Right forelimb (tissue), 1 donor: ENCODE data around the gene PWWP2B.
"Not testable (repeated sequence)": the region's sequence is repeated elsewhere in the genome, so short reads cannot be mapped to it uniquely, and the experiment has no call there.

Experiments used
- DNase-seq: peaks from one replicate; pipeline ENCODE4 v3.0.0-alpha.2; 2018

PWWP2B gene

DNA sequence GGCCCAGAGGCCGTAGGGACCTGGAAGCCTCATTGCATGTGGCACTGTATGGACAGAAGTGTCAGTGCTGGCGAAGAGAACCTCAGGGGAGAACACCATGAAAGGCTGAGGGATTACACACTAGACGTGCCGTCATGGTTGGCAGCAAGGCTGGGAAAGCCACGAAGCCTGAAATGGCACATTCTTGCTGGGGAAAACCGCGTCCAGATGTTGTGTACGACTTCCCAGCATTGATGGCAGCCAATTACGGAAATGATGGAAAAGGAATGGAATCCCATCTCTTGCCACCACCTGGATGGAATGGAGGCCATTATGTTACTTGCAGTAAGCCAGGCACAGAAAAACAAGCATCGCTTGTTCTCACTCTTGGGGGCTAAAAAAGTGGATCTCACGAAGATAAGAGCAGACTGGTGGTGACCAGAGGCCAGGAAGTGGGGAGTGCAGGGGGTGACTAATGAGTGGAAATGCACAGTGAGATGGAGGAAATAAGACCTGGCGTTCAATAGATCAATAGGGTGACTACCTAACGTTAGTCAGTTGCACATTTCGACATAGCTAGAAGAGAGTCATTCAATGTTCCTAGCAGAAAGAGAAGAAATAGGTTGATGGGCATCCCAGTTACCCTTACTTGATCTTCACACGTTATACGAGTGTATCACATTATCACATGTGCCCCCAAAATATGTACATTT is 14.6 kb upstream of the PWWP2B start:
- DNase-seq, result no peak

DNA sequence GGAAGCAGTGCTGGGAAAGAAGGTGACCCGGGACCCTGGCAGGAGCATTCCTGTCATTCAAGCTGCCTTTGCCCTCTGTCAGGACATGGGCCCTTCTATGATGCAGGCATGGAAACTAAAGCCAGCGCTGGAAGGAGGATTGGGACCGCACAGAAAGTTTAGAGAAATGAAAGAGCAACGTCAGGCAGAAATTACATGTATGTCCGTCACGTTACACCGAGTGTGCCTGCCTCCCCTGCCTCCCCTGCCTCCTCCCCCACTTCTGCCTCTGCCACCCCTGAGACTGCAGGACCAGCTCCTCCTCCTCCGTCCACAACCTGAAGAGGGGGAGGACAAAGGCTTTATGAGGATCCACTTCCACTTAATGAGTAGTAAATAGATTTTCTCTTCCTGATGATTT is 13.9 kb upstream of the PWWP2B start:
- no peak for DNase-seq

DNA sequence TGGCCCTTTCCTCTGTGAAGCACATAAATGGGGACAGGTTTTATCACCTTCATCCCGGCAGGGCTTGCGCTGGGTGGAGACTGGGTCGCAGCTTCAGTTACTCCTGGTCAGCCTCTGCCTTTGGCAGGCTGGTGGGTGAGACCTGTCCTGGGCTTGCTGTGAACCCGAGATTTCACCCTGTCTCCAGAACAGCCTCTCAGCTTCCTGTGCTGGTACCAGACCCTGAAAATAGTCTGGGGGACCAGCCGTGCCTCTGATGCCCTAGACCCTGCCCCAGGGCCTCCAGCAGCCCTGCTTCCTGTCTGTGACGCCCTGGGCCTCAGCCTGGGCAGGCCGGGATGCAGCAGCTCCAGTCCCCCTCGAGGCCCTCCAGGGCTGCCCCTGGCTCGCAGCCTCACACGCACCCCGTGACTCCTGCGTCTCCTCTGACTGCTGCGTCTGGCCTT is 13.2 kb upstream of the PWWP2B start:
- DNase-seq, result no peak

DNA sequence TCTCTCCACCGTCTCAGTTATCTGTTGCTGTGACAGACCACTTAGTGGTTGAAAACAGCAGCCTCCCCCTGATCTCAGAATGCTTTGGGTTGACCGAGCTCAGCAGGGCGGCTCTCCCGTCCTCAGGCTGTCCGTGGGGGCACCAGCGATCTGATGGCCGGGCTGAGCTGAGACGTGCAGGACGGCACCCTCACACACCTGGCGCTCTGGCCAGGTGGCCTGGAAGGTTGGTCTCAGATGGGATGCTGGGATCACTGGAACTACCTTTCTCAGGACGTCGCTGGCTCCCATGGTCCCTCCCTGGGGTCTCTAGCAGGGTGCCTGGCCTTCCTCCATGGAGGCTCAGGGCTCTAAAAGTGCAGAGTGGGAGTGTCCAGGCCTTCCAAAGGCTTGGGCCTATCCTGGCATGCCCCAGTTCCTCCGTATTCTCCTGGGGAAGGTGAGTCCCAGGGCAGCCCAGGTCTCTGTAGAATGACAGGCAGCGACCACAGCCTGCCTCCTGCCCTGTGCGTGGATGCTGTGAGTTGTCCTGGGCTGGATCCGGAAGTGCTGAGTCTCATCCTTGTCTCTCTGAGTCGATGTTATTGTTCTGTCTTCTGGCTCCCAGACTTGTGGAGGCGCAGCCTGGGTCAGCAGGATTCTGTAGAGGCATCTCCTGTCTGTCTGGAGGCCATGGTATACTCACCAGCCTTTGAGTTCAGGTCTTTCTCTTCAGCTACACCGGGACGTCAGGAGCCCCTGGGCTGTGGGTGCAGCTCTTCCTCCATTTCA is 12.2 kb upstream of the PWWP2B start:
- DNase-seq, result no peak

DNA sequence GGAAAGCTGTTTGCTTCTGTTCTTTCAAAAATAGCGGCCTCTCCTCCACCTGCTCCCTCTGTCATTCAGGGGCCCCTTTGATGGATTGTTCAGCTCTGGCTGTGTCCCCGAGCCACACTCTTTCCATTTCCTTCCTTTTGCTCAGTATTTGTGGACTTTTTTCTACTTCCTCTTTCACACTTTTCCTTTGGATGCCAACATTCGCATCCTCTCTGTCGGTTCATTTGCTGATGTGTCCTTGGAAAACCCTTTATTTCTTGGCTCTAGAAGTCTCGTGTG is 11.7 kb upstream of the PWWP2B start:
- no peak for DNase-seq

DNA sequence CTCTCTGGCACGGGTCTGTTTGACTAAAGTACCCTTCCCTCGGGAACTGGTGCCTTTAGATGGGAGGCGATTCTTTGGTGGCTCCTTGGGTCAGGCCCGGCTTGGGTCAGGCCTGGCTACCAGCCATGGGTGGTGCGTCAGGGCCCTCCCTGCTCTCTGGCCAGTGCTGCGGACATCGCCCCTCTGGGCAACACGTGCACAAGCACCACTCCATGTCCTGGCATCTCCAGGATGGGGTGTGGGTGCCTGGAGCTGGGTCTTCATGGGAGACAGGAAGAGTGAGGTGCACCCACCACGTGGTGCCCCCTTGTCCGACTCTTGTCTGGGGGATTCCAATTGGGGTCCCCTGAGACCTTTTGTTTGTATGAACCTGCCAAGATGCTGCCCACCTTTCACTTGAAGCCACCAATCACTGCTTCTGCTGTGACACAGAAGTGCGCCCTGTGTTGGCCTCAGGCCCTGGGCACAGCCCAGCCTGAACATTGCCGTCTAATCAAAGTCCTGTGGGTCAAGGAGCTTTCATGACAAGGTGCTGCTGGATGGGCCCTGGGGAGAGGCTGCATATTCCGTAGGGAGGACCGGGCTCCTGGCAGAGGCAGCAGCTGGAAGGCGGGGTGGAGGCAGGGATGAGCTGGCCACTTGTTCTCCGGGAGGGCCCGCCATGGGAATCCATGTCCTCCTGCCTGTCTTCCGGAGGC is 11.1 kb upstream of the PWWP2B start:
- DNase-seq, result no peak

DNA sequence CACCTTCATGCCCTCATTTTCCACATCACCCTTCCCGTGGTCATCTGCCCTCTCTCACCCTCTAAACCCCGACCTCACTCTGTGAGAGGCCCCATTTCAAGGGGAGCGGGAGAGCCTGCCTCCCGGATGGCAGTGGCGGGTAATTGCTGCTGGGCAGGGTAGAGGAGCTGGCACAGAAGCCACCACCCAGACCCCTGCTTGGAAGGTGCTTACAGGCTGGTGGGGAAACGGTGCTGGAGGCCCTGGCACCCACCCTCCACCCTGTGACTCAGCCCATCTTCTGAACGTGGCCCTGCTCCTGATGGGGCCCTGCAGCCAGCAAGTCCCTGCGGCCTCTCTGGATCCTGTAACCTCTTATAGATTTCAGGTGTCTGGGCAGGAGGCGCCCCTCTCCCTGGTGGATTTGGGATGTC is 10.6 kb upstream of the PWWP2B start:
- DNase-seq, result no peak

DNA sequence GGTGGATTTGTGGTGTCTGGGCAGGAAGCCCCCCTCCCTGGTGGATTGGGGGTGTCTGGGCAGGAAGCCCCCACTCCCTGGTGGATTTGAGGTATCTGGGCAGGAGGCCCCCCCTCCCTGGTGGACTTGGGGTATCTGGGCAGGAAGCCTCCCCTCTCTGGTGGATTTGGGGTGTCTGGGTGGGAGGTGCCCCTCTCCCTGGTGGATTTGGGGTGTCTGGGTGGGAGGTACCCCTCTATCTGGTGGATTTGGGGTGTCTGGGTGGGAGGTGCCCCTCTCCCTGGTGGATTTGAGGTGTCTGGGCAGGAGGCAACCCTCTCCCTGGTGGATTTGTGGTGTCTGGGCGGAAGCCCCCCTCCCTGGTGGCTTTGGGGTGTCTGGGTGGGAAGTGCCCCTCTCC is 10.1 kb upstream of the PWWP2B start:
- DNase-seq, result not testable (repeated sequence)

DNA sequence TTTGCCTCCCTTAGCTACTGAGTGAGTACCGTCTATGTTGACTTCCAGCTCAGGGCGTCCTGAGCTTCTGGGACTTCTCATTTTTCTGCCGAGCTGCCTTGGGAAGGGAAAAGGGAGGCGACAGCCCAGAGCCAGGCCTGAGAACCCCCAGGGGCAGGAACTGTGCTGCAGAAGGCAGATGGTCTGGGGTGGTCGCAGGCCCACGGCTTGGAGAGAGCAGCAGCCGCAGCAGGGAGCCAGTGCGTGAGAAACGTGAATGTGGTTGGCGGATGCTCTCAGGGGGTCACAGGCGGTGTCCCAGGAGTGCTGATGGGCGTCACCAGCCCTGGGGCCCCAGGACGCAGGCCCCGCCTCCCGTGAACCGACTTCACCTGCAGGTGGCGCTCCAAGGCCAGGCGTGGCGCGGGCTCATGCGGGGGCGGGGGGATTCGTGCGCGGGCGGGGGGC is 9.2 kb upstream of the PWWP2B start:
- DNase-seq, result no peak

DNA sequence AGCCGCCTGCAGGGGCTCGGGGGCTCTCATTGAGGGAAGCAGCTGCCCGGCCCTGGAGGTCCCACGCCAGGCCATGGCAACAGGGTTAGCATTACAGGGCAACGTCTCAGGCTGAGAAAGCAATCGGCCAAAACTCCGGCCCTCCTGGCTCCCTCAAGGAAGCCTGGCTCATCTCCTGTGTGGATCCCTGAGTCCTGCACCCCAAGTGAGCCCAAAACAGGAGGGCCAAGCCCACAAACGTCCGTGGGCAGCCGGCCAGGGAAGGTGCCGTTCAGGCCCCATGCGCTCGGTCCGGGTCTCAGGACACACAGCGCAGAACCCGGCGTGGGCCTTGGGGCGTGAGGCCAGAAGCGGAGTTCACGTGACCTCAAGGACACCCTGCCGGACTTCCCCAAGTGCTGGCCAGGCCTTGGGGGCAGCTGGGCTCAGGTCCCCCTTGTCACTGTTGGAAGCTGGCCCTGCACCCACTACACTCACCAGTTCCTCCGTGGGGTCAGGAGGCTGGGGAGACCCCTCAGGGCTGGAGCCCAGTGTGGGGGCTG is 8.0 kb upstream of the PWWP2B start:
- DNase-seq, result no peak

DNA sequence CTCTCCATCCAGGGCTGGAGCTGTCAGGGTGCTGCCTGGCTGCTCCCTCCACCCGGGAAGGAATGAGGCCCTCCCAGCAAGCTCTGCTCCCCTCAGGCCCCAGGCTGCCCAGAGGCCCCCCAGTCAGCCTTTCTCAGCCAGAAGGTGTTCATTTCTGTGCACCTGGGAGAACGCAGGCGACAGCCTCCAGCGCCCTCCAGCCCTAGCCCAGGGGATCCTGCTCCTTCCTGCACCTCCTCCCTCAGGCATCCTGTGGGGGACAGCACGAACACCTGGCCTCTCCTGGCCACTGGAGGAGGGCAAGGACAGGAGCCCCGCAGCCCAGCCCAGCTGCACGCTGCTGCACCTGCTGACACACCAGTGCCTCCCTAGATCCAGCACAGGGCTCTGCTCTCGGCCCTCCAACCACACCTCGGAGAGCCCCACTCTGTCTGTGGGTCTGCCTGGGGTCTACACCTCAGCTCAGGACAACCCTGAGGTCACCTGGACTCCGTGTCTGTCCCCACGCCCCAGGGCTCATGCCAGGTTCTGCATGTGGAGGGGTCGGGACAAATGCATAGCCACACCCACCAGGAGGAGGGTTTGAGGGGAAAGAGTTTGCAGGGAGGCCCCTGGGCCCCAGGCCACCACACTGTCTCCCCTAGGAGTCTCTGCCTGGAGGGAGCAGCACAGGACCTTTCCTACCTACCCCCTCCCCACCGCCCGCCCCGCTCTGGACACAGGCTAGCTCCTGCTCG is 7.4 kb upstream of the PWWP2B start:
- DNase-seq, result no peak

DNA sequence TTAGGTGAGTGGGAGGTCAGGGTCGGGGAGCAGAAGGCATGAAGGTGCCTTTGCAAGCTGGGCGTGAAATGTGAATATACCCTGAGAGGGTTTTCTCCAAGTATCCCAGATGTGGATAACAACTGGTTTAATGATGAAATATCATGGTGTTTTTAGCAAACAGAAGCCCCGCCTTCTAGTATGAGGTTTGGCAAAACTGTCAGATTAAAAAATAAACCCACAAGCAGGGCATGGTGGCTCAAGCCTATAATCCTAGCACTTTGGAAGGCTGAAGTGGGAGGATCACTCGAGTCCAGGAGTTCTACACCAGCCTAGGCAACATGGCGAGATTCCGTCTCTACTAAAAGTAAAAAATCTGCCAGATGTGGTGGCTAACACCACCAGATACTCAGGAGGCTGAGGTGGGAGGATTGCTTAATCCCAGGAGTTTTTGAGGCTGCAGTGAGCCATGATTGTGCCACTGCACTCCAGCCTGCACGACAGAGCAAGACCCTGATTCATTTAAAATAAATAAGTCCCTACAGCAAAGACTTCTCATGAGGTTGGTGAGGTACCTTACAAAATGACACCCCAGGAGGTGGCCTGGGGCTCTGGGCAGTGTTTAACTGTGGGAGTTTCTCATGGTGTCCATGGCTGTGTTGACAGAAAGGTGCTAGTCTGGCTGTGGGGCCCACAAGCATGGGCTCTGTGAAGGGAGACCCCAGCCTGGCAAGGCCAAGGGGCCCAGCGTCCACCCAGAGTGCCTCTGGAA is 6.7 kb upstream of the PWWP2B start:
- DNase-seq, result no peak

DNA sequence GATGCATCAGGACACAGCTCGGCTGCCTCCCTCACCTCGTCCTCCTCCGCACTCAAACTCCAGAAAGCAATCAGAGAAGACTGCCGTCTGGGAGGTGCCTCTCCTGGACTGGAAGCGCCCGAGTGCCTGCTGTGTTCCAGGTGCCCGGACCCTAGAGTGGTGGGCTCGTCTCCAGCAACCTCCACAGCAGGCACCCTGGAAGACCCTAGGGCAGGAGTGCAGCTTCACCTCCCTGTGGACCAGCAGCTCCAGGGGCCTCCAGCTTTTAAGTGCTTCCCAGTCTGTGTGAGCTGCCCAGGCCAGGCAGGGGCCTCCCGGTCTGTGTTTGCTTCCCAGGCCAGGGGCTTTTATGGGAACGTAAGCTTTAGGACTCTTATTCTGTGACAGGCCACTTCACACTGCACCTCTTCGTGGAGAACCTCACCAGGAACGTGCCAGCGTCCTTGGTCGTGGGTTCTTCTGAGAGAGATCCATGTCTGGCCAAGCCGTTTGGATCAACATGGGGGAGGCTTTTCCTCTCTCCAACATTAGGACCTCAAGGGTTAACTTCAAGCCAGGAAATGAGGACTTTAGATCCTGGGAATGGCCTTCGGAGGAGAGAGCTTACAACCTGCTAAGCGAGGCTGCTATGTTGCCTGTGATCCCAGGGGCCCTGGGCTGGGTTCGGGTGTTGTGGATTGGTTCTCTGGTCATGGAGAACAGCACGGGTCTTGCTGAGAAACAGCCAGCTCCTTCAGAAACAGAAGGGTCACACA is 5.9 kb upstream of the PWWP2B start:
- DNase-seq, result no peak

DNA sequence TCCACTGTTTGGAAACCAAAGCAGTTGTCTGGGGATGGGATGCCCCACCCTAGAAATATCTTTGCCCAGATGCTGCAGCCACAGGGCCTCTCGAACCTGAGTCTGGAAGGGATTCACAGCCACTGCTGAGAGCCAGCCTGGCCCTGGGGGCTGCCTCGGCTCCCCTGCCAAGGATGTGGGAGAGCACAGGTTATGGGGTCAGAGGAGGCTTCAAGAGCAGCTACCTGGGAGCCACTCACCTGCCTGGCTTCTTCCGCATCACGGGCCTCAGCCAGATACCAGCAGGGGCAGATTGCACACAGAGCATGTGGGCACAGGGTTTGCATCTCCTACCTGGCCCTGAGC is 5.4 kb upstream of the PWWP2B start:
- DNase-seq, result no peak

DNA sequence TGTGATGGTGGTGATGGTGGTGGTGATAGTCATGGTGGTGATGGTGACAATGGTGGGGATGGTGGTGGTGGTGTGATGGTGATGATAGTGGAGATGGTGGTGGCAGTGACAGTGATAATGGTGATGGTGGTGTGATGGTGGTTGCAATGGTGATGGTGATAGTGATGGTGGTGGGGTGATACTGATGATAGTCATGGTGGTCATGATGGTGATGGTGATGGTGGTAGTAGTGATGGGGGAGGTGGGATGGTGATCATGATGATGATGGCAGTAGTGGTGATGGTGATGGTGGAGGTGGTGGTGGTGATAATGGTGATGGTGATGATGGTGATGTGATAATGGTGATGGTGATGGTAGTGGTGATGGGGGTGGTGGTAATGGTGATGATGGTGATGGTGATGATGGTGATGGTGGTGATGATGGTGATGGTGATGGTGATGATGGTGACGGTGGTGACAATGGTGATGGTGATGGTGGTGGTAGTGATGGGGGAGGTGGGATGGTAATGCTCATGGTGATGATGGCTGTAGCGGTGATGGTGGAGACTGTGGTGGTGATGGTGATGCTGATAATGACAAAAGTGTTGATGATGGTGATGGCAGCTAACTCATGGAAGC is 4.7 kb upstream of the PWWP2B start:
- no peak for DNase-seq

DNA sequence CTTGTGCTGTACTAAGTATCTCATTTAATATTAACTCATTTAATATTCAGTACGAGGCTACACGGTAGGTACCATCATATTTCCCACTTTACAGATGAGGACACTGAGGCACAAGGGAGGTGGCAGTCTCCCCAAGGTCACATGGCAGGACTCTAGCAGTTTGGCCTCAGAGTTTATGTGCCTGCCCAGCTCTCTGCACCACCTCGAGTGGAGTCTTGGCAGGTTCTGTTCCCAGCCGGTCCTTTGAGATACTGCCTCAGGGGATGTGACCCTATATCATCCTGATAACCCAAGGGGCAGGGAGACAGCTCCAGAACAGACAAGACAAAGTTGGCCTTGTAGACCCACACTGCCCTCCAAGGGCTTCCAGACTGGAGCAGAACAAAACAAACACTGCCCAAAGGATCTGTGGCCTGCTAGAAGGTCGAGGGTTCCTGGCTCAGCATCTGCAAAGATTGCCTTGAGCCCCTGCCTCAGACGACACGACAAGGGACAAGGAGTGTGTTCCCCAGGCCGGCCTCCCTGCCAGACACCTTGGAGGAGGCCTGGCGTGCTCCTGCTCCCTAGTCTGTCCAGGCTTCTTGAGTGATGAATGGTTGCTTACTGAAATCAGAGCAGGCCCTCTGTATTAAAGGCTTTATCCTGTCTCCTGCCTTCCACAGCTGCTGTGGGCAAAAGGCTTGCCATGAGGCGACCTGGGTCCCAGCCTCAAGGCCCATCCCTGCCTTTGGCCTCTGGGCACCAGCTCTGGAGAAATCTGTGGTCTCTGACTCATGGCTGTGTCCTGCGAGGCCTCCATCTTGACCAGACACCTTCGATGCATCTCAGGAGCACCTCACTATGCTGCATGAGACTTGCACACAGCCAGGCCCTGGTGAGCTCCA is 3.9 kb upstream of the PWWP2B start:
- DNase-seq, result no peak

DNA sequence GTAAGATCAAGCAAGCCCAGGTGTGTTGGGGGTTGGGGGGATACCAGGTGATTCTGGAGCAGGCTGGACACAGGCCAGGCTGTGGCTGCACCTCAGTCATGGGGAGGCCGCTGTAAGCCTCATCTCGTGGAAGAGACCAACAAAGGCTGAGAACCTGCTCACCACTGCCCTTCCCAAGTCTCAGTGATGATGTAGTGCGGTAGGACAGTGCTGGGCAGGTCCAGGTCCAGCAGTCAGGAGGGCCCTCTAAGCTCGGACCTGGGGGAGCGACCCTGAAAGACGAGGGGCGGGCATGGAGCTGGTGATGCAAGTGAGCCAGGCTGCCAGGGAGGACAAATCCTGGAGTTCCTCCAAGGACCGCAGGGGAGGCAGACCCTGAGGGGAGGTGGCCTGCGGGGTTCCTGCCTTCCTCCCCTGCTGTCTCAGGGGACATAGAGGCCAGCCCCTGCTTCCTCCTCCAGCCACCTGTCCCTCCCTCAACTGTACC is 3.3 kb upstream of the PWWP2B start:
- DNase-seq, result no peak

DNA sequence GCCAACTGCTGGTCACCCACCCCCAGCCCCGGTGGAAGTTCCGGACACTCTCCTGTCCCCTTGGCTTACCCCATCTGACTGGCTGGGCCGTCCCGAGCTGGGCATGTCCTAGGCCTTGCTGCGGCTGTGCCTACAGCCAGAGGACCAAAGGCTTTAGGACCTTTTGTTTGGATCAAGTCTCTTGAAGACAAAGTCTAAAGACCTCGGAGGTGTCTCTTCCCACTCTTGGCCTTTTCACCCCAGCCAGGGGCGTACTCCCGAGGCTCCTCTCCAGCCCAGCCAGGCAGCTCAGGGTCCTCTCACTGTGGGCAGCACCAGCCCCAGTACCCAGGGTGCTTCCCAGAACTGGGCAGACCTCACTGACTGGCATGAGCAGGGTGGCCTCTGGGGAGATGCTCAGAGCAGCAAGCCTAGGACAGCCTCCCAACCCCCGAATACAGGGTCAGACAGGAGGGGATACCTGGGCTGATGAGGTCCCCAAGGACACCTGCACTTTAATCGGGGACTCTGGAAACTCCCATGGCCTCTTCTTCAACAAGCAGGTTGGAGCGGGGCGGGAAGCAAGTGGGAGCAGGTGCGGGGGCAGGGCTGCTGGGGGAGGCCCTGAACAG is 2.7 kb upstream of the PWWP2B start:
- no peak for DNase-seq

DNA sequence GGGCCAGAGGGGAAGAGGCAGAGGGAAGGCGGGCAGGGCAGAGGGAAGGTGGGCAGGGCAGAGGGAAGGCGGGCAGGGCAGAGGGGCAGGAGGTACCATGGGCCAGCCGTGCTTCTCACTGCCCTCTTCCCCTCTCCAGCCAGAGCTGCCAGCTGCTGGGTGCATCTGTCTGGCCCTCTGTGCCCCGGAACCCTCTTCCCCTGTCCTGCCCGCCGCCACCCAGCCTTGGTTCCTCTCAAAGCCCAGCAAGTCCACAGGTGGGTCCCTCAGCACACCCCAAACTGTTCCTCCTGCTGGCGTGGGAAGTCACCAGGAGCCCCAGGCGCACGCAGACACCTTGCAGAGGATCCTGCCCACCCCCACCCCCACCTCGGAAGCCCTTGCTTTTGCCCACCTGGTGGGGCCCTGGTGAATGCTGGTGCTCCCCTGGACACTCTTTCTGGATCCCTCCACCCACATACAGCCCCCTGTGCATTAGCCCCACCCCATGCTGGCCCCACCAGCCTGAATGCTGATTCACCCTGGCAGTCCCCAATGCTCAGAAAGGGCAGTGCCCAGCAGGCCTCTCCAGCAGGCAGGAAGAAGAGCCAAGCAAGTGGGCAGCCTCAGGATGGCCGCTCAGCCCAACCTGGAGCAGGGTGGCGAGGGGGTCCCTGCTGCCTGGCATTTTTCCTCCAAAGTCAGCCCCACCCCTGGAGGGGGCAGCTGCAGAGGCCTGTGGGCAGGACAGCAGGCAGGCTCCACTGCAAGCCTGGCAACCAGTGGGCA is 1.9 kb upstream of the PWWP2B start:
- DNase-seq, result no peak
